GM19467 (cell line): ENCODE data around the gene SEPSECS.

Experiments
- ATAC-seq: cut with Tn5 transposase; IDR thresholded peaks from one replicate; pipeline ENCODE4 v1.9.1; 2021; ENCODE audit warnings: mild to moderate bottlenecking, moderate library complexity; ENCODE audit not compliant: unreplicated experiment

Gene SEPSECS

GRCh38 chr4:25111648-25112196, 48.5 kb downstream of the SEPSECS start:
- no peak for ATAC-seq

- ATAC-seq: no peak
Measured at GRCh38 chr4:25110527-25111329, 49.5 kb downstream of the SEPSECS start.

GRCh38 chr4:25109511-25109910, 50.7 kb downstream of the SEPSECS start:
- ATAC-seq: no peak

- no peak for ATAC-seq
Measured at GRCh38 chr4:25108556-25108955, 51.7 kb downstream of the SEPSECS start.

GRCh38 chr4:25107827-25108516, 52.3 kb downstream of the SEPSECS start:
- no peak for ATAC-seq

- ATAC-seq: no peak
Measured at GRCh38 chr4:25106363-25107151, 53.7 kb downstream of the SEPSECS start.

GRCh38 chr4:25104591-25104990, 55.7 kb downstream of the SEPSECS start:
- ATAC-seq: no peak

- no peak for ATAC-seq
Measured at GRCh38 chr4:25103418-25103817, 56.8 kb downstream of the SEPSECS start.

- no peak for ATAC-seq
Measured at GRCh38 chr4:25101836-25102235, 58.4 kb downstream of the SEPSECS start.

- no peak for ATAC-seq
Measured at GRCh38 chr4:25100710-25101109, 59.5 kb downstream of the SEPSECS start.

GRCh38 chr4:25100021-25100555, 60.2 kb downstream of the SEPSECS start:
- no peak for ATAC-seq

GRCh38 chr4:25098964-25099891, 61.0 kb downstream of the SEPSECS start:
- no peak for ATAC-seq

GRCh38 chr4:25096981-25097443, 63.2 kb downstream of the SEPSECS start:
- no peak for ATAC-seq

- ATAC-seq: no peak
Measured at GRCh38 chr4:25096251-25096980, 63.8 kb downstream of the SEPSECS start.

GRCh38 chr4:25095837-25096236, 64.4 kb downstream of the SEPSECS start:
- no peak for ATAC-seq

- ATAC-seq: no peak
Measured at GRCh38 chr4:25092139-25092538, 68.1 kb downstream of the SEPSECS start.

- ATAC-seq: no peak
Measured at GRCh38 chr4:25090516-25090915, 69.7 kb downstream of the SEPSECS start.

- ATAC-seq: no peak
Measured at GRCh38 chr4:25089051-25089763, 71.0 kb downstream of the SEPSECS start.
